ENCODE data around the gene IL26. TPM values are rescaled to one million over a fixed set of nuclear protein-coding genes. Genes with fewer than 3 reads are reported as not detected.

Gene IL26
- polyA plus RNA-seq, 2 of the 4 experiments (the other 2 are of a cell fraction): not detected

GRCh38 chr12:68268967-68269366 lies 43.4 kb upstream of the IL26 start:
- no peak overlapping the region for H3K4me2 ChIP-seq
- no peak overlapping the region for H3K4me3 ChIP-seq
- DNase-seq (ENCODE audit: low read depth in 1 of 2, low spot score in 1 of 2) (no peak), ATAC-seq (no peak), FAIRE-seq (no peak)
- no peaks in the 10 kb centered on the region for H3K9me3 ChIP-seq
- TF ChIP-seq TP53 (CRISPR knock-in tag; IDR thresholded peaks at IDR 0.05) (no peak), HOXB13 (CRISPR knock-in tag; IDR thresholded peaks at IDR 0.05; ENCODE audit: low read depth) (no peak), EP300 (IDR thresholded peaks at IDR 0.05) (no peak), ZFP36 (IDR thresholded peaks at IDR 0.05; ENCODE audit: borderline replicate concordance, partially characterized antibody) (no peak), MYC (IDR thresholded peaks at IDR 0.05; ENCODE audit: borderline replicate concordance, low read length) (no peak)
- POLR2A ChIA-PET: no interaction called here
- no peaks in the 10 kb centered on the region for H3K4me1 ChIP-seq
- CTCF ChIA-PET: no interaction called here
- H3K27ac ChIP-seq: no peak overlapping the region

GRCh38 chr12:68267892-68268396 lies 42.3 kb upstream of the IL26 start:
- DNase-seq (ENCODE audit: low read depth in 1 of 2, low spot score in 1 of 2) (no peak), FAIRE-seq (no peak), ATAC-seq (no peak)
- H3K9me3 ChIP-seq: no peaks in the 10 kb centered on the region
- POLR2A ChIA-PET: no interaction called here
- CTCF ChIA-PET: no interaction called here
- no peak overlapping the region for H3K4me3 ChIP-seq
- 23% methylated on average over 6 of the region's 6 CpGs for WGBS (ENCODE audit: missing lambda C conversion rate)
- H3K4me1 ChIP-seq: no peaks in the 10 kb centered on the region
- no peak overlapping the region for H3K4me2 ChIP-seq
- no peak overlapping the region for H3K27ac ChIP-seq
- TF ChIP-seq JUNB (IDR thresholded peaks at IDR 0.05): no peak
- TF ChIP-seq RARB (CRISPR knock-in tag; IDR thresholded peaks at IDR 0.05): no peak
- TF ChIP-seq KDM1A (IDR thresholded peaks at IDR 0.05; ENCODE audit: low read depth): no peak
- no peak for TF ChIP-seq FOXS1 (CRISPR knock-in tag; IDR thresholded peaks at IDR 0.05)
- no peak for TF ChIP-seq ZNF302 (CRISPR knock-in tag; IDR thresholded peaks at IDR 0.05)
- TF ChIP-seq PBX3 (IDR thresholded peaks at IDR 0.05): no peak
- no peak for TF ChIP-seq RCOR1 (IDR thresholded peaks at IDR 0.05; ENCODE audit: low read depth, low read length)
- TF ChIP-seq NFE2L2 (conservative IDR thresholded peaks at IDR 0.05; ENCODE audit: low read length): no peak
- no peak for TF ChIP-seq CHD4 (IDR thresholded peaks at IDR 0.05; ENCODE audit: borderline replicate concordance)

- Histone ChIP-seq H3K4me2 (no peak overlapping the region), H3K4me1 (no peaks in the 10 kb centered on the region), H3K4me3 (no peak overlapping the region), H3K9me3 (no peaks in the 10 kb centered on the region), H3K27ac (no peak overlapping the region)
- POLR2A ChIA-PET: no interaction called here
- FAIRE-seq (no peak), ATAC-seq (no peak), DNase-seq (ENCODE audit: low read depth in 1 of 2, low spot score in 1 of 2) (no peak)
- TF ChIP-seq TFCP2L1 (CRISPR knock-in tag; IDR thresholded peaks at IDR 0.05) (no peak), NPAS2 (CRISPR knock-in tag; IDR thresholded peaks at IDR 0.05; ENCODE audit: borderline replicate concordance) (no peak), ZFP36 (IDR thresholded peaks at IDR 0.05; ENCODE audit: borderline replicate concordance, partially characterized antibody) (no peak), CBX2 (IDR thresholded peaks at IDR 0.05; ENCODE audit: borderline replicate concordance, low read depth) (no peak), ZC3H11A (IDR thresholded peaks at IDR 0.05) (no peak), HOXB13 (CRISPR knock-in tag; IDR thresholded peaks at IDR 0.05; ENCODE audit: low read depth) (no peak), HES2 (IDR thresholded peaks at IDR 0.05) (no peak), POLR2AphosphoS2 (conservative IDR thresholded peaks at IDR 0.05; ENCODE audit: low read length) (no peak), FOXS1 (CRISPR knock-in tag; IDR thresholded peaks at IDR 0.05) (no peak), JUN (IDR thresholded peaks at IDR 0.05) (no peak), EP300 (IDR thresholded peaks at IDR 0.05) (no peak), CEBPB (IDR thresholded peaks at IDR 0.05) (no peak), NFE2L2 (conservative IDR thresholded peaks at IDR 0.05; ENCODE audit: low read length) (no peak), NR3C1 (IDR thresholded peaks at IDR 0.05) (no peak), FOSL2 (IDR thresholded peaks at IDR 0.05) (no peak), FOSL2 (CRISPR knock-in tag; IDR thresholded peaks at IDR 0.05) (no peak), CBX8 (IDR thresholded peaks at IDR 0.05) (no peak), FOSB (CRISPR knock-in tag; IDR thresholded peaks at IDR 0.05) (no peak)
- 26% methylated on average over 2 of the region's 2 CpGs for WGBS (ENCODE audit: missing lambda C conversion rate)
- CTCF ChIA-PET: no interaction called here
Observed at GRCh38 chr12:68264857-68265256, 39.2 kb upstream of the IL26 start.

Measured in A549 (cell line).